Activated CD4-positive, alpha-beta T cell treated with anti-CD3 and anti-CD28 coated beads, Interleukin-2, amount 10 ng/mL, durations not matched to agents 24 days and 14 days (primary cell): ENCODE data around the gene MSL3. TPM values are rescaled to one million over a fixed set of nuclear protein-coding genes. Genes with fewer than 3 reads are reported as not detected.
A peak's percentile ranks its signal among the peaks of the same experiment; 100 is the strongest.

ENCODE experiments used
- DNase-seq: peaks from one replicate; pipeline ENCODE4 v3.0.0; 2022
- H3K27ac Mint-ChIP-seq: one replicate; pipeline ENCODE4 v1.8.0; 2022; ENCODE audit warnings: mild to moderate bottlenecking, mixed read lengths
- H3K27me3 Mint-ChIP-seq: one replicate; pipeline ENCODE4 v1.8.0; 2022; ENCODE audit warnings: mixed read lengths
- H3K36me3 Mint-ChIP-seq: one replicate; pipeline ENCODE4 v1.8.0; 2022; ENCODE audit warnings: low read depth, mild to moderate bottlenecking, mixed read lengths
- H3K4me1 Mint-ChIP-seq: one replicate; pipeline ENCODE4 v1.8.0; 2021; ENCODE audit warnings: mixed read lengths
- H3K4me3 Mint-ChIP-seq: one replicate; pipeline ENCODE4 v1.8.0; 2022; ENCODE audit warnings: mild to moderate bottlenecking, moderate library complexity, mixed read lengths
- H3K9me3 Mint-ChIP-seq: one replicate; pipeline ENCODE4 v1.8.0; 2021; ENCODE audit warnings: mixed read lengths
- intact Hi-C: fragments of 100-400 bp; cut with micrococcal nuclease; formaldehyde crosslinking; loops from one replicate; pipeline ENCODE4 v1.15.1; 2023
- total RNA-seq: library from RNA; stranded (reverse); gene quantifications from 2 replicates; pipeline ENCODE4 v1.2.3, GENCODE V29; 2022

Gene MSL3
- total RNA-seq, 1 donor from 2014 or later, result 39.1 TPM

GRCh38 chrX:11768039-11768438 lies 10.0 kb downstream of the MSL3 start:
- peak; percentile 62 for DNase-seq
- H3K9me3 Mint-ChIP-seq, result no peaks in the 10 kb centered on the region
- H3K4me3 Mint-ChIP-seq, result no peak overlapping the region
- H3K27me3 Mint-ChIP-seq, result no peaks in the 10 kb centered on the region
- H3K27ac Mint-ChIP-seq, result peak overlapping the region; percentile 68
- H3K4me1 Mint-ChIP-seq, result peaks cover 41% of the 10 kb centered on the region
- intact Hi-C loops, result loop anchor here (10.0 kb wide), 3 partner anchors 1007 to 1673 kb away; no protein-coding TSS in a partner anchor
- H3K36me3 Mint-ChIP-seq, result peaks cover 55% of the 10 kb centered on the region

- Mint-ChIP-seq H3K9me3 (no peaks in the 10 kb centered on the region), H3K27me3 (no peaks in the 10 kb centered on the region), H3K4me1 (peaks cover 23% of the 10 kb centered on the region), H3K4me3 (peak overlapping the region; percentile 52), H3K27ac (peak overlapping the region; percentile 84), H3K36me3 (peaks cover 43% of the 10 kb centered on the region)
- peak; percentile 82 for DNase-seq
- intact Hi-C loops, result loop anchor here (1.0 to 5.0 kb wide), 4 partner anchors 11 to 237 kb away; no protein-coding TSS in a partner anchor
These were observed 12.3 kb downstream of the MSL3 start for GRCh38 chrX:11770320-11770719.

- Mint-ChIP-seq H3K9me3 (no peaks in the 10 kb centered on the region), H3K36me3 (peaks cover 16% of the 10 kb centered on the region), H3K27me3 (no peaks in the 10 kb centered on the region), H3K4me3 (no peak overlapping the region), H3K4me1 (peaks cover 3% of the 10 kb centered on the region), H3K27ac (no peak overlapping the region)
- intact Hi-C loops, result no loop called here
- DNase-seq, result no peak
These were observed 20.2 kb downstream of the MSL3 start for GRCh38 chrX:11778230-11778629.

- Mint-ChIP-seq H3K36me3 (peaks cover 1% of the 10 kb centered on the region), H3K9me3 (no peaks in the 10 kb centered on the region), H3K4me1 (no peaks in the 10 kb centered on the region), H3K27me3 (no peaks in the 10 kb centered on the region), H3K27ac (no peak overlapping the region), H3K4me3 (no peak overlapping the region)
- no peak for DNase-seq
- intact Hi-C loops, result no loop called here
These were observed 23.1 kb downstream of the MSL3 start for GRCh38 chrX:11781133-11781532.

- no peaks in the 10 kb centered on the region for H3K27me3 Mint-ChIP-seq
- DNase-seq, result no peak
- H3K9me3 Mint-ChIP-seq, result no peaks in the 10 kb centered on the region
- H3K4me1 Mint-ChIP-seq, result no peaks in the 10 kb centered on the region
- H3K36me3 Mint-ChIP-seq, result no peaks in the 10 kb centered on the region
- H3K4me3 Mint-ChIP-seq, result no peak overlapping the region
- no peak overlapping the region for H3K27ac Mint-ChIP-seq
- intact Hi-C loops, result no loop called here
These were observed 23.8 kb downstream of the MSL3 start for GRCh38 chrX:11781734-11782370.

GRCh38 chrX:11784543-11784942 lies 26.5 kb downstream of the MSL3 start:
- H3K4me3 Mint-ChIP-seq, result no peak overlapping the region
- H3K27ac Mint-ChIP-seq, result no peak overlapping the region
- H3K36me3 Mint-ChIP-seq, result no peaks in the 10 kb centered on the region
- no peaks in the 10 kb centered on the region for H3K27me3 Mint-ChIP-seq
- intact Hi-C loops, result no loop called here
- no peaks in the 10 kb centered on the region for H3K9me3 Mint-ChIP-seq
- peaks cover 2% of the 10 kb centered on the region for H3K4me1 Mint-ChIP-seq
- DNase-seq, result no peak

- Mint-ChIP-seq H3K9me3 (no peaks in the 10 kb centered on the region), H3K4me1 (peaks cover 3% of the 10 kb centered on the region), H3K27ac (no peak overlapping the region), H3K27me3 (no peaks in the 10 kb centered on the region), H3K36me3 (no peaks in the 10 kb centered on the region), H3K4me3 (peak overlapping the region; percentile 70)
- intact Hi-C loops, result loop anchor here (1.0 kb wide), 1 partner anchor 121 kb away; no protein-coding TSS in a partner anchor
- DNase-seq, result peak; percentile 57
These were observed 28.8 kb downstream of the MSL3 start for GRCh38 chrX:11786862-11787261.

- intact Hi-C loops, result loop anchor here (1.0 kb wide), 1 partner anchor 121 kb away; no protein-coding TSS in a partner anchor
- H3K9me3 Mint-ChIP-seq, result no peaks in the 10 kb centered on the region
- no peak overlapping the region for H3K27ac Mint-ChIP-seq
- H3K27me3 Mint-ChIP-seq, result no peaks in the 10 kb centered on the region
- peak; percentile 89 for DNase-seq
- peaks cover 7% of the 10 kb centered on the region for H3K4me1 Mint-ChIP-seq
- peak overlapping the region; percentile 70 for H3K4me3 Mint-ChIP-seq
- no peaks in the 10 kb centered on the region for H3K36me3 Mint-ChIP-seq
These were observed 29.5 kb downstream of the MSL3 start for GRCh38 chrX:11787564-11787963.

GRCh38 chrX:11789809-11790208 lies 31.8 kb downstream of the MSL3 start:
- Mint-ChIP-seq H3K4me3 (no peak overlapping the region), H3K27me3 (no peaks in the 10 kb centered on the region), H3K27ac (no peak overlapping the region), H3K9me3 (no peaks in the 10 kb centered on the region), H3K4me1 (peaks cover 17% of the 10 kb centered on the region), H3K36me3 (no peaks in the 10 kb centered on the region)
- intact Hi-C loops, result no loop called here
- DNase-seq, result no peak

GRCh38 chrX:11791090-11791489 lies 33.1 kb downstream of the MSL3 start:
- no peaks in the 10 kb centered on the region for H3K36me3 Mint-ChIP-seq
- no peaks in the 10 kb centered on the region for H3K27me3 Mint-ChIP-seq
- H3K4me3 Mint-ChIP-seq, result no peak overlapping the region
- peak; percentile 58 for DNase-seq
- intact Hi-C loops, result no loop called here
- H3K27ac Mint-ChIP-seq, result peak overlapping the region; percentile 25
- peaks cover 17% of the 10 kb centered on the region for H3K4me1 Mint-ChIP-seq
- H3K9me3 Mint-ChIP-seq, result no peaks in the 10 kb centered on the region

GRCh38 chrX:11791537-11791936 lies 33.5 kb downstream of the MSL3 start:
- peaks cover 17% of the 10 kb centered on the region for H3K4me1 Mint-ChIP-seq
- no peaks in the 10 kb centered on the region for H3K36me3 Mint-ChIP-seq
- H3K9me3 Mint-ChIP-seq, result no peaks in the 10 kb centered on the region
- intact Hi-C loops, result no loop called here
- no peaks in the 10 kb centered on the region for H3K27me3 Mint-ChIP-seq
- no peak overlapping the region for H3K27ac Mint-ChIP-seq
- no peak overlapping the region for H3K4me3 Mint-ChIP-seq
- no peak for DNase-seq

GRCh38 chrX:11792461-11793421 lies 34.7 kb downstream of the MSL3 start:
- H3K36me3 Mint-ChIP-seq, result no peaks in the 10 kb centered on the region
- peak overlapping the region; percentile 55 for H3K4me3 Mint-ChIP-seq
- intact Hi-C loops, result loop anchor here (1.0 to 2.0 kb wide), 2 partner anchors 33 to 34 kb away; partner anchors contain the start of gene MSL3

GRCh38 chrX:11793734-11794133 lies 35.7 kb downstream of the MSL3 start:
- DNase-seq, result no peak
- Mint-ChIP-seq H3K9me3 (no peaks in the 10 kb centered on the region), H3K36me3 (no peaks in the 10 kb centered on the region), H3K4me1 (peaks cover 15% of the 10 kb centered on the region), H3K27ac (peak overlapping the region; percentile 91), H3K27me3 (no peaks in the 10 kb centered on the region), H3K4me3 (no peak overlapping the region)
- intact Hi-C loops, result loop anchor here (1.0 to 2.0 kb wide), 2 partner anchors 32 to 35 kb away; partner anchors contain the start of gene MSL3

More at GRCh38 chrX:11792461-11793421, 34.7 kb downstream of the MSL3 start:
- peak; percentile 84 for DNase-seq
- Mint-ChIP-seq H3K9me3 (no peaks in the 10 kb centered on the region), H3K27me3 (no peaks in the 10 kb centered on the region), H3K4me1 (peaks cover 15% of the 10 kb centered on the region), H3K27ac (peak overlapping the region; percentile 91)

- no peak overlapping the region for H3K4me3 Mint-ChIP-seq
- no peak overlapping the region for H3K27ac Mint-ChIP-seq
- peaks cover 2% of the 10 kb centered on the region for H3K27me3 Mint-ChIP-seq
- intact Hi-C loops, result no loop called here
- no peaks in the 10 kb centered on the region for H3K36me3 Mint-ChIP-seq
- no peak for DNase-seq
- no peaks in the 10 kb centered on the region for H3K9me3 Mint-ChIP-seq
- H3K4me1 Mint-ChIP-seq, result no peaks in the 10 kb centered on the region
These were observed 55.3 kb downstream of the MSL3 start for GRCh38 chrX:11813341-11813740.
